ELR (cell line): Measurements from ENCODE around the gene PPOX.

Source experiments
- DNase-seq: peaks from one replicate; pipeline ENCODE4 v3.0.0-alpha.2; 2015; ENCODE audit warnings: low read depth

Gene PPOX

GRCh38 chr1:161153682-161154337 lies 12.4 kb upstream of the PPOX start, which contains the start of gene UFC1:
Gene UFC1 (plus strand): TSS chr1:161153978. CDS start chr1:161153998, 20 bp downstream.
- DNase-seq: peak; percentile 93

- no peak for DNase-seq
These were observed 8.4 kb upstream of the PPOX start for GRCh38 chr1:161157867-161158266.

GRCh38 chr1:161158316-161159010 lies 7.8 kb upstream of the PPOX start:
- DNase-seq: peak; percentile 54

GRCh38 chr1:161159087-161159912 lies 6.9 kb upstream of the PPOX start, which contains the start of gene USP21:
Gene USP21 (plus strand): TSS chr1:161159500. CDS start chr1:161160641, 1,141 bp downstream.
- DNase-seq: peak; percentile 94

- DNase-seq: no peak
These were observed 6.3 kb upstream of the PPOX start for GRCh38 chr1:161159913-161160243.

GRCh38 chr1:161160671-161161145 lies 5.5 kb upstream of the PPOX start:
- no peak for DNase-seq

- no peak for DNase-seq
These were observed 4.6 kb upstream of the PPOX start for GRCh38 chr1:161161652-161162051.

GRCh38 chr1:161162052-161162451 lies 4.2 kb upstream of the PPOX start:
- DNase-seq: no peak

GRCh38 chr1:161162806-161163205 lies 3.4 kb upstream of the PPOX start:
- no peak for DNase-seq

GRCh38 chr1:161163793-161164192 lies 2.4 kb upstream of the PPOX start:
- DNase-seq: no peak

GRCh38 chr1:161164901-161165610 lies 1.2 kb upstream of the PPOX start:
- no peak for DNase-seq

GRCh38 chr1:161166669-161167548 lies 683 bp downstream of the PPOX start:
- peak; percentile 52 for DNase-seq

- DNase-seq: no peak
These were observed 2.7 kb downstream of the PPOX start for GRCh38 chr1:161168906-161169305.

GRCh38 chr1:161171191-161171590 lies 5.0 kb downstream of the PPOX start:
- peak; percentile 17 for DNase-seq

- DNase-seq: no peak
These were observed 5.5 kb downstream of the PPOX start for GRCh38 chr1:161171696-161172095.

- no peak for DNase-seq
These were observed 6.1 kb downstream of the PPOX start for GRCh38 chr1:161172349-161172748.

- DNase-seq: peak; percentile 77
These were observed 6.7 kb downstream of the PPOX start for GRCh38 chr1:161172776-161173376.

- no peak for DNase-seq
These were observed 7.5 kb downstream of the PPOX start for GRCh38 chr1:161173711-161174110.

- DNase-seq: no peak
These were observed 8.7 kb downstream of the PPOX start for GRCh38 chr1:161174911-161175310.

- DNase-seq: no peak
These were observed 9.7 kb downstream of the PPOX start for GRCh38 chr1:161175771-161176453.
